A673 (cell line): Measurements from ENCODE around the gene CERK.

Experiments used
- EZH2 ChIP-seq: fragments of 200-600 bp; sonication (generic); IDR thresholded peaks from 2 replicates; pipeline ENCODE4 v1.6.1; 2017; ENCODE audit warnings: borderline replicate concordance, low read depth, mild to moderate bottlenecking, mixed read lengths, antibody characterized with exemption, low read length; ENCODE audit not compliant: poor library complexity, severe bottlenecking
- TF ChIP-seq, protein P1 (sequence below): fragments of 300-800, 200-600 bp; sonication (generic); conservative IDR thresholded peaks from 2 replicates; pipeline ENCODE4 v1.5.1; 2017; ENCODE audit warnings: low read depth, mild to moderate bottlenecking, antibody characterized with exemption, low read length, moderate library complexity, mixed read lengths

DNA sequence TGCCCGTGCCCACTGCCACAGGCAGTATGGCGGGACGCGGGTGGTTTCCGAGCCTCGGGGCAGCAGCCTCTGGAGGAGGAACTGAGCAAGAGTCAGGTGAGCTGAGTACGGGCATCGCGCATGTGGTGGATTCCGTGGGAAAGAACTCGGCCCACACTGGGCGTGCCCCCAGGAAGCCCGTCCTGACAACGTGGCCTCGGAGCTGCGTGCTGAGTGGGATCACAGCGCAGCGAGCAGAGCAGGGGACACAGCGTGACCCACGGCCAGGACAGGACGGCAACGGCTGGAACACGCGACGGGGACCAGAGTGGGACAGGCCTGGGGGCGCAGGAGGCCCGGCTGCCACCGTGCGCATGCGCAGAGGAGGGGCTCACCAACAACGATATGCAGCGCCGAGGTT, 36.8 kb downstream of the CERK start:
- no peak for TF ChIP-seq EZH2
- TF ChIP-seq, protein P1, sequence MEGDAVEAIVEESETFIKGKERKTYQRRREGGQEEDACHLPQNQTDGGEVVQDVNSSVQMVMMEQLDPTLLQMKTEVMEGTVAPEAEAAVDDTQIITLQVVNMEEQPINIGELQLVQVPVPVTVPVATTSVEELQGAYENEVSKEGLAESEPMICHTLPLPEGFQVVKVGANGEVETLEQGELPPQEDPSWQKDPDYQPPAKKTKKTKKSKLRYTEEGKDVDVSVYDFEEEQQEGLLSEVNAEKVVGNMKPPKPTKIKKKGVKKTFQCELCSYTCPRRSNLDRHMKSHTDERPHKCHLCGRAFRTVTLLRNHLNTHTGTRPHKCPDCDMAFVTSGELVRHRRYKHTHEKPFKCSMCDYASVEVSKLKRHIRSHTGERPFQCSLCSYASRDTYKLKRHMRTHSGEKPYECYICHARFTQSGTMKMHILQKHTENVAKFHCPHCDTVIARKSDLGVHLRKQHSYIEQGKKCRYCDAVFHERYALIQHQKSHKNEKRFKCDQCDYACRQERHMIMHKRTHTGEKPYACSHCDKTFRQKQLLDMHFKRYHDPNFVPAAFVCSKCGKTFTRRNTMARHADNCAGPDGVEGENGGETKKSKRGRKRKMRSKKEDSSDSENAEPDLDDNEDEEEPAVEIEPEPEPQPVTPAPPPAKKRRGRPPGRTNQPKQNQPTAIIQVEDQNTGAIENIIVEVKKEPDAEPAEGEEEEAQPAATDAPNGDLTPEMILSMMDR, result no peak
